Epithelial cell of prostate (primary cell): ENCODE measurements around the gene ETNK2.

Source experiments
- DNase-seq: peaks from one replicate; pipeline ENCODE4 v3.0.0-alpha.2; 2011; ENCODE audit warnings: low read depth, low spot score
- H3K27ac ChIP-seq: fragments of 450-650 bp; 2 replicates; pipeline ENCODE4 v1.5.1; 2017; ENCODE audit warnings: mild to moderate bottlenecking

ETNK2 gene, protein sequence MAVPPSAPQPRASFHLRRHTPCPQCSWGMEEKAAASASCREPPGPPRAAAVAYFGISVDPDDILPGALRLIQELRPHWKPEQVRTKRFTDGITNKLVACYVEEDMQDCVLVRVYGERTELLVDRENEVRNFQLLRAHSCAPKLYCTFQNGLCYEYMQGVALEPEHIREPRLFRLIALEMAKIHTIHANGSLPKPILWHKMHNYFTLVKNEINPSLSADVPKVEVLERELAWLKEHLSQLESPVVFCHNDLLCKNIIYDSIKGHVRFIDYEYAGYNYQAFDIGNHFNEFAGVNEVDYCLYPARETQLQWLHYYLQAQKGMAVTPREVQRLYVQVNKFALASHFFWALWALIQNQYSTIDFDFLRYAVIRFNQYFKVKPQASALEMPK

DNA sequence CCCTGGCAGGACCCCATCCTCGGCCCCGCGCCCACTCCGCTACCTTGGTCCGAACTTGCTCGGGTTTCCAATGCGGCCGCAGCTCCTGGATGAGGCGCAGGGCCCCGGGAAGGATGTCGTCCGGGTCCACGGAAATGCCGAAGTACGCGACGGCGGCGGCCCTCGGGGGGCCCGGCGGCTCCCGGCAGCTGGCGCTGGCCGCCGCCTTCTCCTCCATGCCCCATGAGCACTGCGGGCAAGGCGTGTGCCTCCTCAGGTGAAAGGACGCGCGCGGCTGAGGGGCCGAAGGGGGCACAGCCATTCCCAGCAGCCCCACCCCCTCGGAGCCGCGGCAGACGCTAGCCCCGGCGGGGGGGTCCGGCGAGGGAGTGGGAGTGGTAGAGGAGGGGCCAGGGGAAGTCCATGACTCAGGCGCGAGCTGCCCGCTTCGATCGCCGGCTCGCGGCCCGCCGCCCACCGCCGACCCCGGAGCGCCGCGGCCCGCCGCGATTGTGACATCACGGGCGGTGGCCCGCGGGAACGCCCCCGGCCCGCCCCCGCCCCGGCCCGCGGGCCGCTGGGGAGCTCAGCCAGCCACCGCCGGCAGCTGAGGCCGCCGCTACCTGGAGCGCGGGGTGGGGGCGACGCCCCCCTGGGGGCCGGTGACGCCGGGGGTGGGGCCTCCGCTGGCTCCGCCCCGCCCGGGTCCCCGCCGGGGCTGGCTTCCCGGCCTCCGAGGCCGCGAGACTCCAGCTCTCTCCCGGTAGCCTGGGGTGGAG lies at the start of gene ETNK2:
ETNK2 (minus strand) TSS at position 493 of the 758 bp plus-strand sequence; CDS start at position 301, 192 bp downstream.
- peak within 1 kb of the TSS; percentile 57 for H3K27ac ChIP-seq
- DNase-seq: no peak

DNA sequence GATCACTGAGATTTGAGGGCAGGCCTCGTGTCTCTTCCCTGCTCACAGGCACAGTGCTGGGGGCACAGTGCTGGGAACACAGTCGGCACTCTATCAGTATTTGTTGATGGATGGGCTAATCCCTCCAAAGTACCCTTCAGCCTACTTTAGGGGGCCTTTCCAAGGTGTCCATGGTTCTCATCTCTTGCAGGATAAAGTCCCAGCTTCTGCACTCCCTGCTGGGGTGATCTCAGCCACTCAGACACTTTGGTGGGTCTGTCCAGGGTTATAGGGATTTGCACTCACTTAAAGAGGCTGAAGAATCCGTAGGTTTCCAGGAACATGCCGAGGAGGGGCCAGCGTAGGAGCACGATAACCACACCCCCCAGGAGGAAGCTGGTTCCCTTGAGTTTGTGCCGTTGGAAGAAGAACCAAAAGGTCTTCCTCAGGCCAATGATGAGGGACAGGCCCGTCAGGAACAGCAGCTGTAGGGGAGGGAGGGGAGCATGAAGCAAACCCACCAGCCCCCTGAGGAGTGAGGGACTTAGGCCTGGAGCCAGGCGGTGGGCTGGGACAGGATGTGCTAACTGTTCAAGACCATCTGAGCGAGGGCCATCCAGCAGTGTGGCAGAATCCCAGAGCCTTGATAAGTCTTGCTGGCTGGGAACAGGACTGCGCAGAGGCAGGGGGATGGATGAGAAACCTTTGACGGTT lies 49.6 kb upstream of the ETNK2 start:
- DNase-seq: no peak
- H3K27ac ChIP-seq: no peak overlapping the region

DNA sequence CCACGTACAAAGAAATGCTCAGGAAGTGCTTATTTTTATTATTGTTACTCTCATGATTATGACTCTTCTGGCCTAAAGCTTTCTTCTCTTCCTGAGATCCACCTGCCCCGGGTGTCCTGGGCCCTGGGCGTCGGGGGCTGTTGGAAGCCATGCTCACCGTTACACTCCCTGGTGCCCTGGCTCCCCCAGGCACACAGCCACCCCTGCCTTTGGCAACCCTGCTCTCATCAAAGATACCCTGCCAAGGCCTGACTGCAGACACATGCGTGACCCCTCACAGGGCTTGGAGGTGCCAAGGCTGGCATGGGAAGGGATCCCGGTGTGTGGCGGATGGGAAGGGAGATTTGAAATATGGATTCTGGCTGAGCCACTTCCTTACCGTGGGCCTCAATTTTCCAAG lies 47.7 kb upstream of the ETNK2 start:
- peak overlapping the region; percentile 76 for H3K27ac ChIP-seq
- no peak for DNase-seq

DNA sequence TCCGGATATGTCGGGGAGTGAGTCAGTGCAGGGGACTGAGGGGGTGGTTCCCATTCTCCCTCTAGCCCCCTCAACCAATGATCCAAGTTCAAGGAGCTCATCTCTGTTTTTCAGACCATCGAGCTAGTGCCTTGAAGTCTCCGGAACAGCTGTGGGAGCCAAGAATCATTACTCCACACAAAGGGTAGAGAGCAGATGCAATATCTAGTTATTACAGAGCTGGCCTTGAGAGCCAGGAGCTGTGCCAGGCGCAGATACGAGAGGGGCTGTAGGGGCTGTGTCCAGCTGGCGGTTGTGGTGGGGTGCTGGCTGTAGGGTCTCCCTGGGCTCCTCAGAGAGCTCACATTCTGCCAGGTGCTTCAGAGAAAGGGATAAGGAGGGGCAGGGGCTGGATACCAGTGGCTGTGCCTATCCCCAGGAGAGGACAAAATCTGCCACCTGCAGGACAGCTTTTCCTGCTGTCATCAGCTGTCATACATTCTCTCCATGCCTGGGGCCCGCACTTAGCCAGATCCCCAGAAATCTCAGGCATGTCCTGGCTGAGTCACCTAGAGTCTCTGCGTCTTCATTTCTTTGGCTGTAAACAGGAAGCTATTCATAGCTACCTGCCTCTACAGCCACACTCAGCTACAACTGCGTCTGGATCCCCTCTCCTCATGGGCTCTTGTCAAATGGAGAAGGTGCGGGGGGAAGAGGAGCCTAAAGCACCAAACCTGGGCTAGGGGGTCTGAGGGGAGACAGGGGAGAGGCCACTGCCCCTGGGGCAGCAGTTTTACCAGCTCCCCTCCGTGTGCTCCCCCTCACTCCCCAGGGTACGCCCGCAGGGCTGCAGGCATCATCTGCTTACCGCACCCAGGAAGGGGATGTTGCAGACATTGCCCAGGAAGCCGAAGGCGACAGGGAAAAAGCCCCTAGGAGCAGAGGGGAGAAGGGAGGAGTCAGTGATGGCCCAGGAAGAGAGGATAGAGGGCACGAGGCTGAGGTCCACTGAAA lies 46.8 kb upstream of the ETNK2 start:
- peak; percentile 74 for DNase-seq
- H3K27ac ChIP-seq: peak overlapping the region; percentile 76

- no peak overlapping the region for H3K27ac ChIP-seq
- no peak for DNase-seq
Measured at GRCh38 chr1:204197068-204197467, 45.2 kb upstream of the ETNK2 start.

GRCh38 chr1:204196068-204196795 lies 44.4 kb upstream of the ETNK2 start, which contains the start of gene KISS1:
Gene KISS1 (minus strand): TSS chr1:204196491. CDS start chr1:204192876, 3,615 bp downstream.
- no peak within 1 kb of the TSS for H3K27ac ChIP-seq
- no peak for DNase-seq

GRCh38 chr1:204194771-204195170 lies 42.9 kb upstream of the ETNK2 start:
- DNase-seq: no peak

GRCh38 chr1:204194080-204194479 lies 42.2 kb upstream of the ETNK2 start:
- no peak overlapping the region for H3K27ac ChIP-seq
- no peak for DNase-seq

More at GRCh38 chr1:204194771-204195170, 42.9 kb upstream of the ETNK2 start:
- H3K27ac ChIP-seq: no peak overlapping the region

- H3K27ac ChIP-seq: no peak overlapping the region
- DNase-seq: no peak
Measured at GRCh38 chr1:204192589-204193352, 40.9 kb upstream of the ETNK2 start.

GRCh38 chr1:204192046-204192445 lies 40.2 kb upstream of the ETNK2 start:
- DNase-seq: no peak

DNA sequence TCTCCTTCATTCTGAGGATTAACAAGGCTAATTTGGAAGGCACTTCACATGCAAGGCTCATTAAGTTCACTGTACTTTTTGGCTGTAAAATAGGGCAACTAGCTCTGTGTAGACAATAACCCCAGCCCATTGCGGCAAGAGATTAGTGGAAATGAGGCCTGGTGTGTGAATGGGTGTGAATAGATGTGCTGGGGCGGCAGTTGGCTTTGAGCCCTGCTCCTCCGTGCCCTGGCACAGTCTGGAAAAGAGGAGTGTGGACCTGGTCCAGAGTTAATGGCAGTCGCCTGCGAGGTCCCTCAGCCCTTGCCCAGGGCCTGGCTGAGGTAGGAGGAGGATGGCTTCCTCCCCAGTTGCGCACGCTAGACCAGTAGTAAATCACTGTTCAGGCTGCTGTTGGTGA lies 39.6 kb upstream of the ETNK2 start:
- no peak for DNase-seq
- H3K27ac ChIP-seq: no peak overlapping the region

More at GRCh38 chr1:204192046-204192445, 40.2 kb upstream of the ETNK2 start:
- H3K27ac ChIP-seq: no peak overlapping the region

DNA sequence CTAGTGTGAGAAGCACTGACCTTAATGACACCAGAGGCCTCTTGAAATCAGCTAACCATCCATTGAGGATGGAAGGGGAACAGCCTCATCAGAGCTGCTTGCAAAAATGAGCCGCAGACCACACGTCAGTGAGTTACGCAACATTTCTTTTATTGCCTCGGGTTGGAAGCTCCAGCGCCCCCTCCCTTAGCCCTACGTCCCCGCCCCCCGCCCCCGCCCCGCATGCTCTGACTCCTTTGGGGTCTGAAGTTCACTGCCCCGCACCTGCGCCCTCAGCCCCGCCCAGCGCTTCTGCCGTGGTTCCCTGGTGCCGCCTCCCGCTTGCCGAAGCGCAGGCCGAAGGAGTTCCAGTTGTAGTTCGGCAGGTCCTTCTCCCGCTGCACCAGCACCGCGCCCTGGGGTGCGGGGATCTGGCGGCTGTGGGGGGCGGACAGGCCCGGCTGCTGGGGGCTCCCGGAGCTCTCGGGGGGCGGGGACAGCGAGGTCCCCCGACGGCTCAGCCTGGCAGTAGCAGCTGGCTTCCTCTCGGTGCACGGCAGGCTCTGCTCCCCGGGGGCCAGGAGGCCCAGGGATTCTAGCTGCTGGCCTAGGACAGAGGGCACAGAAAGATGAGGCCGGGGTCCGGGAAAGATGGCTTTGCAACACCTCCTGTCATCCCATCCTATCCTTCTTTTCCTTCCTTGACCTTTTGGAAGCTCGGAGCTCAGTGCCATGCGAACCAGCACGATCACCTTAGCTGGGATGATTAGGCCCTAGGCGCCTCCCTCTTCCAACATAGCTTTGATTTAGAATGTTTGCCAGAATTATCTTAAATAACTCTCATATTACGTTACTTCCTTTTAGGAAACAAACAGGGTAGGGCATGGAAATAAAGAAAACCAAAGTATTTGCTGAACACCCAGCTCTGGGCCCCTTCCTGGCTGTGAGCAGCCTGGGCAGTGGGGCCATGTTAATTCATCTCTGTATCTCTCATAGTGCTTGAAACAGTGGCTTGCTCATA lies 38.7 kb upstream of the ETNK2 start:
- DNase-seq: no peak

DNA sequence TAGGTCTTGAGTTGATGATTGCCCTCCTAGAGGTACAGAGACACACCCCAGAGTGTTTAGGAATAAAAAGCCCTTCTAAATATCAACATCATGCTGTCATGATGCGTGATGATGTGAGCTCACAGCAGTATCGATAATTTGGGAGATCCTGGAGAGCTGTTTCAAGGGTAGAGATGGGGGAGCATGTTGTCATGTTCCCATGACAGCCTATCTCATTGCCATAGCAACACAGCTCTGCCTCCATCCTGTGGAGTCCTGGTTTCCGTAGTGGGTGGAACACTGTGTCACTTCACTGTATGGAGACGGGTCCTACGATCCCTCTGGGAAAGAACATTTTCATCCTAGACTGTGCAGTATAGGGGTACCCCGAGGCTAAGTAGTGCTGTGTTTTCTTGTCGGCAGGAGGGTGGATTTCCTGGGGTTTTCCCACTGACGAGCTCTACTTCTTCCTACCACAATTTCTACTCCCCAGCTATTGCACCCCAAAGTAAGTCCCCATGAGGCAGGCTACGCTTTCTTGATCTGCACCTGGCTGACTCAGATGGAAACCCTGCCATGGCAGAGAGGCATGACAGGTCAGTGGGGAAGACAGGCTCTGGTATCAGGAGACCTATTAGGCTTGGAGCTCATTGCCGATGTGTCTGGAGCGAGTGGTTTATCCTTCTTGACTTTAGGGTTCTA lies 37.3 kb upstream of the ETNK2 start:
- no peak for DNase-seq

More for the DNA sequence above, 38.7 kb upstream of the ETNK2 start:
- H3K27ac ChIP-seq: no peak overlapping the region

GRCh38 chr1:204186597-204186996 lies 34.8 kb upstream of the ETNK2 start:
- no peak overlapping the region for H3K27ac ChIP-seq
- DNase-seq: no peak

More for the DNA sequence above, 37.3 kb upstream of the ETNK2 start:
- no peak overlapping the region for H3K27ac ChIP-seq

DNA sequence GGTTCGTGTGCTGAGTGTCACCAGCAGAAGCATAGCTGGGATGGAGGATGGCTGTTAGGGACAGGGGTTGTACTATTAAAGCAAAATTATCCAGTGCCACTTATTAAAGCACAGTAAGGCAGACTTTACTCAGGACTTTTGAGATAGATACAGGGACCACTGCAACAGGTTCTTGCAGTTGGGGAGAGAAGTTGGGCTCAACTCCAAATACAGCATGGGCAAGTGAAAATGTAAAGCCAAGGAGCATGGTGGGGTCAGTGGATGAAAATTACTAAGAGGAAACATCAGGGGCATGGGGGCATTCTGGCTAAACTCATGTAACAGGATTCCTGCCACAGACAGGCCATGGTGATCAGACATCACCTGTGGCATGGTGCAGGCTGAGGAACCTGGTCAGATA lies 29.3 kb upstream of the ETNK2 start:
- DNase-seq: no peak
- H3K27ac ChIP-seq: no peak overlapping the region

GRCh38 chr1:204180133-204180532 lies 28.3 kb upstream of the ETNK2 start:
- no peak for DNase-seq
- no peak overlapping the region for H3K27ac ChIP-seq
